HG02943 (cell line): ENCODE data around the gene STOML1.
"Not testable (repeated sequence)": the region's sequence is repeated elsewhere in the genome, so short reads cannot be mapped to it uniquely, and the experiment has no call there.

Experiments used
- ATAC-seq: cut with Tn5 transposase; IDR thresholded peaks from one replicate; pipeline ENCODE4 v1.9.1; 2021; ENCODE audit warnings: mild to moderate bottlenecking, low read depth, moderate library complexity; ENCODE audit not compliant: unreplicated experiment

Gene STOML1

GRCh38 chr15:73949496-73949895, 42.6 kb downstream of the STOML1 start:
- no peak for ATAC-seq

GRCh38 chr15:73948982-73949381, 43.1 kb downstream of the STOML1 start:
- no peak for ATAC-seq

GRCh38 chr15:73948396-73948795, 43.7 kb downstream of the STOML1 start:
- ATAC-seq: no peak

- no peak for ATAC-seq
These were observed 44.4 kb downstream of the STOML1 start for GRCh38 chr15:73947651-73948050.

GRCh38 chr15:73946795-73947370, 45.2 kb downstream of the STOML1 start:
- no peak for ATAC-seq

- no peak for ATAC-seq
These were observed 45.9 kb downstream of the STOML1 start for GRCh38 chr15:73946046-73946721.

- ATAC-seq: no peak
These were observed 47.0 kb downstream of the STOML1 start for GRCh38 chr15:73945130-73945508.

- ATAC-seq: no peak
These were observed 47.6 kb downstream of the STOML1 start for GRCh38 chr15:73944161-73945129.

GRCh38 chr15:73942751-73943270, 49.3 kb downstream of the STOML1 start:
- no peak for ATAC-seq

GRCh38 chr15:73941871-73942635, 50.0 kb downstream of the STOML1 start:
- no peak for ATAC-seq

- no peak for ATAC-seq
These were observed 50.6 kb downstream of the STOML1 start for GRCh38 chr15:73941449-73941848.

- no peak for ATAC-seq
These were observed 51.1 kb downstream of the STOML1 start for GRCh38 chr15:73941044-73941443.

- no peak for ATAC-seq
These were observed 51.8 kb downstream of the STOML1 start for GRCh38 chr15:73940061-73940981.

- ATAC-seq: no peak
These were observed 53.0 kb downstream of the STOML1 start for GRCh38 chr15:73939138-73939537.

GRCh38 chr15:73938516-73938915, 53.6 kb downstream of the STOML1 start:
- not testable (repeated sequence) for ATAC-seq

- ATAC-seq: no peak
These were observed 54.4 kb downstream of the STOML1 start for GRCh38 chr15:73937726-73938125.

GRCh38 chr15:73937296-73937695, 54.8 kb downstream of the STOML1 start:
- no peak for ATAC-seq

- ATAC-seq: no peak
These were observed 55.4 kb downstream of the STOML1 start for GRCh38 chr15:73936588-73937290.

- no peak for ATAC-seq
These were observed 55.9 kb downstream of the STOML1 start for GRCh38 chr15:73936181-73936580.
